ENCODE data around the gene DEPDC1B.

The DEPDC1B gene

GRCh38 chr5:60551829-60552228, 148.1 kb downstream of the DEPDC1B start:
- TF ChIP-seq CREB5 (CRISPR knock-in tag; IDR thresholded peaks at IDR 0.05; ENCODE audit: low read depth) (no peak), ZFP3 (CRISPR knock-in tag; IDR thresholded peaks at IDR 0.05) (no peak), POU6F1 (CRISPR knock-in tag; IDR thresholded peaks at IDR 0.05; ENCODE audit: borderline replicate concordance, low read depth) (no peak), GLIS3 (CRISPR knock-in tag; IDR thresholded peaks at IDR 0.05) (no peak), ZFP30 (CRISPR knock-in tag; IDR thresholded peaks at IDR 0.05) (no peak), TOX (CRISPR knock-in tag; IDR thresholded peaks at IDR 0.05; ENCODE audit: borderline replicate concordance) (no peak), ZC3H10 (CRISPR knock-in tag; IDR thresholded peaks at IDR 0.05) (no peak), OSR1 (CRISPR knock-in tag; IDR thresholded peaks at IDR 0.05) (no peak), RARB (CRISPR knock-in tag; IDR thresholded peaks at IDR 0.05) (no peak), CSDC2 (CRISPR knock-in tag; IDR thresholded peaks at IDR 0.05) (no peak), PATZ1 (CRISPR knock-in tag; IDR thresholded peaks at IDR 0.05; ENCODE audit: borderline replicate concordance) (no peak), ZNF8 (CRISPR knock-in tag; IDR thresholded peaks at IDR 0.05) (no peak)
- ATAC-seq: no peak

- TF ChIP-seq ISL1 (CRISPR knock-in tag; IDR thresholded peaks at IDR 0.05) (no peak), GLIS3 (CRISPR knock-in tag; IDR thresholded peaks at IDR 0.05) (no peak)
- ATAC-seq: no peak
Observed at GRCh38 chr5:60551250-60551649, 148.7 kb downstream of the DEPDC1B start.

- TF ChIP-seq ZNF565 (CRISPR knock-in tag; conservative IDR thresholded peaks at IDR 0.05; ENCODE audit: low read depth) (no peak), PATZ1 (CRISPR knock-in tag; IDR thresholded peaks at IDR 0.05; ENCODE audit: borderline replicate concordance) (no peak), TOX (CRISPR knock-in tag; IDR thresholded peaks at IDR 0.05; ENCODE audit: borderline replicate concordance) (no peak), PPARA (CRISPR knock-in tag; IDR thresholded peaks at IDR 0.05; ENCODE audit: borderline replicate concordance) (no peak), RARB (CRISPR knock-in tag; IDR thresholded peaks at IDR 0.05) (no peak), OSR1 (CRISPR knock-in tag; IDR thresholded peaks at IDR 0.05) (no peak), TCF4 (CRISPR knock-in tag; IDR thresholded peaks at IDR 0.05; ENCODE audit: borderline replicate concordance) (no peak), ISL1 (CRISPR knock-in tag; IDR thresholded peaks at IDR 0.05) (no peak), SNAI2 (CRISPR knock-in tag; IDR thresholded peaks at IDR 0.05) (no peak), ARNTL (CRISPR knock-in tag; IDR thresholded peaks at IDR 0.05; ENCODE audit: borderline replicate concordance, low read depth) (no peak)
- ATAC-seq: no peak
Observed at GRCh38 chr5:60550311-60550710, 149.7 kb downstream of the DEPDC1B start.

- no peak for ATAC-seq
- TF ChIP-seq OSR1 (CRISPR knock-in tag; IDR thresholded peaks at IDR 0.05) (no peak), ZFP3 (CRISPR knock-in tag; IDR thresholded peaks at IDR 0.05) (no peak), PPARA (CRISPR knock-in tag; IDR thresholded peaks at IDR 0.05; ENCODE audit: borderline replicate concordance) (no peak), ZNF70 (CRISPR knock-in tag; IDR thresholded peaks at IDR 0.05) (no peak), ZNF8 (CRISPR knock-in tag; IDR thresholded peaks at IDR 0.05) (no peak), SNAI2 (CRISPR knock-in tag; IDR thresholded peaks at IDR 0.05) (no peak), GLIS3 (CRISPR knock-in tag; IDR thresholded peaks at IDR 0.05) (no peak), CREB5 (CRISPR knock-in tag; IDR thresholded peaks at IDR 0.05; ENCODE audit: low read depth) (no peak), TOX (CRISPR knock-in tag; IDR thresholded peaks at IDR 0.05; ENCODE audit: borderline replicate concordance) (no peak), PATZ1 (CRISPR knock-in tag; IDR thresholded peaks at IDR 0.05; ENCODE audit: borderline replicate concordance) (no peak), POU6F1 (CRISPR knock-in tag; IDR thresholded peaks at IDR 0.05; ENCODE audit: borderline replicate concordance, low read depth) (no peak), TCF4 (CRISPR knock-in tag; IDR thresholded peaks at IDR 0.05; ENCODE audit: borderline replicate concordance) (no peak), CSRNP3 (CRISPR knock-in tag; IDR thresholded peaks at IDR 0.05) (no peak), BACH2 (CRISPR knock-in tag; IDR thresholded peaks at IDR 0.05; ENCODE audit: borderline replicate concordance) (no peak)
Observed at GRCh38 chr5:60549841-60550240, 150.1 kb downstream of the DEPDC1B start.

Measured in SK-N-SH treated with all-trans-retinoic acid at 6 μM for 48 hours (cell line).